ENCODE data around the gene FLT3. TPM values are rescaled to one million over a fixed set of nuclear protein-coding genes. Genes with fewer than 3 reads are reported as not detected.

FLT3 gene
- total and polyA plus RNA-seq, 12 donors = 0.07 to 0.95 (median 0.16) TPM; not detected in 5

DNA sequence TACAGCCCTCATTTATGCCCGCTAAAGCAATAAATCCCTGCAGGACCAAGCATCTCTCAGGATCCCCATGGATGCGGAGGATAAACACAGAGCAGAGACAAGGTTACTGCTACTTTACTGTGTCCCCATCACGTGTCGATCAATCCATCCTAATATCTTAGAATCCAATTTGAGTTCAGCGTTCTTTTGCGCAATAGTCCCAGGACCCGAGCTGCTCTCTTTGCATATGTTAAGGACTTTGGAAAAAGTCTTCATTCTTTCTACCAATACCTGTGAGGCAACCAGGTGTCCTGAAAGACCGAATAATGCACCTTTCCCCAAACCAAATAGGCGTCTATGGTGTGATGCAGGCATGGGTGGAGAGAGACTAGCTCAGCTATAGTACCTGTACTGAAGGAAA, 73.9 kb downstream of the FLT3 start:
- WGBS, 2 donors = 91 to 92% methylated on average over 9 of the region's 9 CpGs
- peaks cover 0 to 33% (median 0%) of the 10 kb centered on the region in 7 donors for H3K27me3 ChIP-seq
- intact Hi-C loops (cut with DNase I) = no loop called here
- no peak overlapping the region for H3K27ac ChIP-seq
- H3K4me3 ChIP-seq = no peak overlapping the region
- DNase-seq (no peak), ATAC-seq (no peak)
- no peaks in the 10 kb centered on the region for H3K9me3 ChIP-seq
- TF ChIP-seq, protein P1, sequence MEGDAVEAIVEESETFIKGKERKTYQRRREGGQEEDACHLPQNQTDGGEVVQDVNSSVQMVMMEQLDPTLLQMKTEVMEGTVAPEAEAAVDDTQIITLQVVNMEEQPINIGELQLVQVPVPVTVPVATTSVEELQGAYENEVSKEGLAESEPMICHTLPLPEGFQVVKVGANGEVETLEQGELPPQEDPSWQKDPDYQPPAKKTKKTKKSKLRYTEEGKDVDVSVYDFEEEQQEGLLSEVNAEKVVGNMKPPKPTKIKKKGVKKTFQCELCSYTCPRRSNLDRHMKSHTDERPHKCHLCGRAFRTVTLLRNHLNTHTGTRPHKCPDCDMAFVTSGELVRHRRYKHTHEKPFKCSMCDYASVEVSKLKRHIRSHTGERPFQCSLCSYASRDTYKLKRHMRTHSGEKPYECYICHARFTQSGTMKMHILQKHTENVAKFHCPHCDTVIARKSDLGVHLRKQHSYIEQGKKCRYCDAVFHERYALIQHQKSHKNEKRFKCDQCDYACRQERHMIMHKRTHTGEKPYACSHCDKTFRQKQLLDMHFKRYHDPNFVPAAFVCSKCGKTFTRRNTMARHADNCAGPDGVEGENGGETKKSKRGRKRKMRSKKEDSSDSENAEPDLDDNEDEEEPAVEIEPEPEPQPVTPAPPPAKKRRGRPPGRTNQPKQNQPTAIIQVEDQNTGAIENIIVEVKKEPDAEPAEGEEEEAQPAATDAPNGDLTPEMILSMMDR (IDR thresholded peaks at IDR 0.05) = no peak
- H3K36me3 ChIP-seq = no peaks in the 10 kb centered on the region
- H3K4me1 ChIP-seq = peaks cover 0 to 8% (median 0%) of the 10 kb centered on the region in 9 donors

DNA sequence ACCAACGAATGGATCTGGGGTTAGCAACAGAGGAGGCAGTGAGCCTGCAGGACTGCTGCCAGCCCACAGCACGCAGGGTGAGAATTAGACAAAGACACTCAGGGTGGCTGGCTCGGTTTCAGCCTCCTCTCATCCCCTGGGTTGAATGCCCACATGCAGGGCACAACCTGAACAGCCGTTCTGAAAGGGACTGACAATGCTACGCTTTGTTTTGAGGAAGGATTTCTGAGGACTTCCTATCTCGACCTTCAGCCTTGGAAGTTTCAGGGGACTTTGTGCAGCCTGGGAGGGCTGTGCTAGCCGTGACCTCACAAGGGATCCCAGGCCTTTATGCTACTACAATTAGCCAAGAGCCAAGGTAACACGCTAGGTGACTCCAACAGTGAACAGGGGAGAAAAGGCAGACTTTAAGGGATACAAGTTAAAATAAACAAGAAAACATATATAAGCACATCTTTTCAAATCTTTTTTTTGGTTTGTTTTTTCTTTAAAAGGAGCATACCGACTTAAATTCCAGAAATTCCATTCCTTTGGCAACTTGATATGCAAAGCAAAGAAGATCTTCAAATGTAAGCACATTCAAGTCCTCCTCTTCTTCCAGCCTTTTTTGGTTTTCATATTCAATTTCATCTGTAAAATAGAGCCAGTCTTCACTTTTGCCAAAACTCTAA, 77.4 kb downstream of the FLT3 start:
- DNase-seq (no peak), ATAC-seq (peak in 1 of 8 donors; percentile 29)
- WGBS, 2 donors = 40 to 46% methylated on average over 9 of the region's 9 CpGs
- no peaks in the 10 kb centered on the region for H3K36me3 ChIP-seq
- no peak overlapping the region for H3K27ac ChIP-seq
- peaks cover 0 to 6% (median 0%) of the 10 kb centered on the region in 9 donors for H3K4me1 ChIP-seq
- H3K27me3 ChIP-seq = peaks cover 0 to 30% (median 0%) of the 10 kb centered on the region in 7 donors
- no peak overlapping the region for H3K4me3 ChIP-seq
- intact Hi-C loops (cut with DNase I) = no loop called here
- TF ChIP-seq, protein P1 (IDR thresholded peaks at IDR 0.05) = no peak
- no peaks in the 10 kb centered on the region for H3K9me3 ChIP-seq

DNA sequence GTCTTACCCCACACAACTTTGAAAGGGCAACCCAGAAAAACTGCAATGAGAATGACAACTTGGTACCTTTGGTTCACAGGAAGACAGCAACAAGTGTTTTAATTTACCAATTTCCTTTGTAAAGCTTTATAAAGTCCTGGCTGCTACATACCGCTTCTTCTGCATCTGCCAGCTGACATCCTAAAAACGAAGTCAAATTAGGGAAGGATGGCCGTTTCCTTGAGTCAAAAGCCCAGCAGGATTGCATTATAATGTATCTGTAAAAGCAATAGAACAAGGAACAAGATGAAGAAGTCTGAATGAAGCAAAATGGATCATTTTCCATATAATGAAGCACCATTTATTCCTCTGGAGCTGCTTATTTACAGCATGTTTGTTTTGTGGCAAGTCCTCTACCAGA, 86.1 kb downstream of the FLT3 start:
- H3K4me3 ChIP-seq = no peak overlapping the region
- no peak for DNase-seq
- H3K27ac ChIP-seq = no peak overlapping the region
- TF ChIP-seq, protein P1 (IDR thresholded peaks at IDR 0.05) = no peak
- no peaks in the 10 kb centered on the region for H3K9me3 ChIP-seq
- ATAC-seq = no peak
- intact Hi-C loops (cut with DNase I) = no loop called here
- H3K4me1 ChIP-seq = no peaks in the 10 kb centered on the region
- H3K27me3 ChIP-seq = peaks cover 0 to 79% (median 37%) of the 10 kb centered on the region in 7 donors
- WGBS, 2 donors = 43% methylated on average over 3 of the region's 3 CpGs
- H3K36me3 ChIP-seq = no peaks in the 10 kb centered on the region

DNA sequence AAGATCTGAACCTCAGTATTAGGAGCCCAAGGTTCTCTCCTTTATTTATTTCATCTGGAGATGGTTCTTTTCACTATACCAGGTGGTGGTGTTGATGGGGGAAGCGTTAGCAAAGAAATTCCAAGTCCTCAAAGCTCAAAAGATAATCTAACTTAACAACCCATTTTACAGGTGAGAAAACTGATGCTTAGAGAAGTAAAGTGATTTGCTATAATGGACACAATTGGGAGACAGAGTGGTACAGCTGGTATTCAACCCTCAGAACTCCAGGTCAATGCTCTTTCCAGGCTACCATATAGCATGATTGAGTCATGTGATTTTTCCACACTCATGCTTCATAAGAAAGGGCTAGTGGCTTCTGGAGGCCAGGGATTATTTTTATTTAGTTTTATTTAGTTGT, 86.9 kb downstream of the FLT3 start:
- intact Hi-C loops (cut with DNase I) = no loop called here
- H3K4me1 ChIP-seq = no peaks in the 10 kb centered on the region
- peaks cover 0 to 82% (median 38%) of the 10 kb centered on the region in 7 donors for H3K27me3 ChIP-seq
- no peaks in the 10 kb centered on the region for H3K36me3 ChIP-seq
- no peak overlapping the region for H3K4me3 ChIP-seq
- TF ChIP-seq, protein P1 (IDR thresholded peaks at IDR 0.05) = no peak
- H3K27ac ChIP-seq = no peak overlapping the region
- no peaks in the 10 kb centered on the region for H3K9me3 ChIP-seq
- no peak for ATAC-seq
- DNase-seq = no peak
- WGBS, 2 donors = 76 to 92% methylated on average over 1 of the region's 1 CpG
